Caco-2 (cell line): ENCODE measurements around the gene CECR2. TPM values are rescaled to one million over a fixed set of nuclear protein-coding genes. Genes with fewer than 3 reads are reported as not detected.

Experiments
- BruUV-seq: library from RNA; stranded (reverse); fragments of 400-500 nt; replicated peaks from 2 replicates; lab custom pipeline; 2021; lab: Mats Ljungman, UMichigan
- CTCF ChIA-PET: fragments of 300-600 bp; sonication (Branson Sonifier 250); formaldehyde crosslinking; loops from one replicate; lab custom pipeline; 2022; ENCODE audit warnings: antibody characterized with exemption; lab: Charles Lee
- POLR2A ChIA-PET: fragments of 300-600 bp; sonication (Branson Sonifier 250); formaldehyde crosslinking; loops from one replicate; lab custom pipeline; 2022; ENCODE audit warnings: antibody characterized with exemption; lab: Charles Lee
- DNase-seq, 2 experiments: peaks; one replicate each; pipeline versions ENCODE4 v3.0.0 to v3.0.0-alpha.2; 2020 to 2022
- H3K27me3 ChIP-seq: replicated peaks from 2 replicates; pipeline ENCODE4 v1.6.0; 2011; ENCODE audit warnings: low read length; ENCODE audit not compliant: control insufficient read depth, insufficient read depth
- H3K36me3 ChIP-seq: 2 replicates; pipeline ENCODE4 v1.5.1; 2011; ENCODE audit warnings: low read length; ENCODE audit not compliant: control insufficient read depth, insufficient read depth
- H3K4me1 ChIP-seq: fragments of 250-450 bp; sonication (Bioruptor Pico); 2 replicates; pipeline ENCODE4 v1.5.1; 2020; ENCODE audit warnings: mild to moderate bottlenecking
- H3K4me3 ChIP-seq: 2 replicates; pipeline ENCODE4 v1.5.1; 2011; ENCODE audit warnings: low read depth, mild to moderate bottlenecking, control low read depth, low read length
- H3K9me3 ChIP-seq: fragments of 250-450 bp; sonication (Bioruptor Pico); 2 replicates; pipeline ENCODE4 v1.5.1; 2020; ENCODE audit warnings: mild to moderate bottlenecking, moderate library complexity
- H3K27ac Mint-ChIP-seq: one replicate; pipeline ENCODE4 v1.8.0; 2022; ENCODE audit warnings: mixed read lengths; ENCODE audit not compliant: unreplicated experiment
- H3K27me3 Mint-ChIP-seq: one replicate; pipeline ENCODE4 v1.8.0; 2022; ENCODE audit warnings: mixed read lengths; ENCODE audit not compliant: insufficient read depth, unreplicated experiment
- H3K36me3 Mint-ChIP-seq: one replicate; pipeline ENCODE4 v1.8.0; 2022; ENCODE audit warnings: mild to moderate bottlenecking, mixed read lengths; ENCODE audit not compliant: insufficient read depth, unreplicated experiment
- H3K4me1 Mint-ChIP-seq: one replicate; pipeline ENCODE4 v1.8.0; 2022; ENCODE audit warnings: low read depth, mixed read lengths; ENCODE audit not compliant: unreplicated experiment
- H3K4me3 Mint-ChIP-seq: one replicate; pipeline ENCODE4 v1.8.0; 2022; ENCODE audit warnings: mild to moderate bottlenecking, moderate library complexity, mixed read lengths; ENCODE audit not compliant: unreplicated experiment
- H3K9me3 Mint-ChIP-seq: one replicate; pipeline ENCODE4 v1.8.0; 2022; ENCODE audit warnings: mixed read lengths; ENCODE audit not compliant: unreplicated experiment
- CTCF ChIP-seq, 2 experiments: fragments of 200-600 bp in 1 of 2; IDR thresholded peaks; 1 replicate in 1 of 2; 2 replicates in 1 of 2; pipeline versions ENCODE4 v1.5.1 to v1.8.0; 2011 to 2022; ENCODE audit warnings: antibody characterized with exemption in 1 of 2, control low read depth in 1 of 2, inconsistent platforms in 1 of 2, low read depth in 1 of 2, low read length in 1 of 2, mild to moderate bottlenecking in 1 of 2, moderate library complexity in 1 of 2; ENCODE audit not compliant: insufficient read depth in 1 of 2, severe bottlenecking in 1 of 2, unreplicated experiment in 1 of 2
- intact Hi-C: fragments of 100-400 bp; cut with micrococcal nuclease; formaldehyde crosslinking; loops from one replicate; pipeline ENCODE4 v1.10.0; 2022; ENCODE audit not compliant: unreplicated experiment
- total RNA-seq: library from RNA; stranded (reverse); gene quantifications from 2 replicates; pipeline ENCODE4 v1.2.3, GENCODE V29; 2022

The CECR2 gene
- total RNA-seq, 1 experiment from 2014 or later = 1.1 TPM

GRCh38 chr22:17589810-17590375, 220.6 kb downstream of the CECR2 start:
- no peak for DNase-seq
- H3K9me3 Mint-ChIP-seq = no peaks in the 10 kb centered on the region
- H3K36me3 Mint-ChIP-seq = peaks cover 55% of the 10 kb centered on the region
- ChIA-PET POLR2A (no interaction called here), CTCF (no interaction called here)
- Histone ChIP-seq H3K27me3 (no peaks in the 10 kb centered on the region), H3K36me3 (no peaks in the 10 kb centered on the region; the same call in 1 of the 2 replicates), H3K9me3 (no peaks in the 10 kb centered on the region), H3K4me3 (no peak overlapping the region), H3K4me1 (no peaks in the 10 kb centered on the region)
- H3K27me3 Mint-ChIP-seq = no peaks in the 10 kb centered on the region
- intact Hi-C loops = no loop called here
- BruUV-seq = no TSS peak
- no peak overlapping the region for H3K4me3 Mint-ChIP-seq
- H3K4me1 Mint-ChIP-seq = no peaks in the 10 kb centered on the region
- no peak for TF ChIP-seq CTCF (IDR thresholded peaks at IDR 0.05; ENCODE audit: insufficient read depth in 1 of 2, low read depth in 1 of 2, low read length in 1 of 2, severe bottlenecking in 1 of 2, unreplicated experiment in 1 of 2)
- peak overlapping the region; percentile 46 for H3K27ac Mint-ChIP-seq

GRCh38 chr22:17590586-17590985, 221.3 kb downstream of the CECR2 start:
- TF ChIP-seq CTCF (IDR thresholded peaks at IDR 0.05; ENCODE audit: insufficient read depth in 1 of 2, low read depth in 1 of 2, low read length in 1 of 2, severe bottlenecking in 1 of 2, unreplicated experiment in 1 of 2) = no peak
- DNase-seq = no peak
- peaks cover 61% of the 10 kb centered on the region for H3K36me3 Mint-ChIP-seq
- no peaks in the 10 kb centered on the region for H3K9me3 Mint-ChIP-seq
- H3K4me3 ChIP-seq = no peak overlapping the region
- no peaks in the 10 kb centered on the region for H3K9me3 ChIP-seq
- H3K4me3 Mint-ChIP-seq = no peak overlapping the region
- H3K27me3 Mint-ChIP-seq = no peaks in the 10 kb centered on the region
- H3K27ac Mint-ChIP-seq = no peak overlapping the region
- intact Hi-C loops = no loop called here
- H3K4me1 ChIP-seq = no peaks in the 10 kb centered on the region
- CTCF ChIA-PET = no interaction called here
- peaks cover 1% of the 10 kb centered on the region; the same call in 1 of the 2 replicates for H3K36me3 ChIP-seq
- no TSS peak for BruUV-seq
- no peaks in the 10 kb centered on the region for H3K4me1 Mint-ChIP-seq
- POLR2A ChIA-PET = no interaction called here
- H3K27me3 ChIP-seq = no peaks in the 10 kb centered on the region

- Mint-ChIP-seq H3K4me3 (no peak overlapping the region), H3K27ac (no peak overlapping the region), H3K4me1 (peaks cover under 1% of the 10 kb centered on the region), H3K9me3 (no peaks in the 10 kb centered on the region), H3K36me3 (peaks cover 78% of the 10 kb centered on the region), H3K27me3 (no peaks in the 10 kb centered on the region)
- TSS peak; percentile 54 for BruUV-seq
- CTCF ChIA-PET = no interaction called here
- no peak for DNase-seq
- Histone ChIP-seq H3K4me3 (no peak overlapping the region), H3K36me3 (peaks cover 4% of the 10 kb centered on the region), H3K4me1 (peaks cover under 1% of the 10 kb centered on the region), H3K27me3 (no peaks in the 10 kb centered on the region), H3K9me3 (no peaks in the 10 kb centered on the region)
- intact Hi-C loops = no loop called here
- no peak for TF ChIP-seq CTCF (IDR thresholded peaks at IDR 0.05; ENCODE audit: insufficient read depth in 1 of 2, low read depth in 1 of 2, low read length in 1 of 2, severe bottlenecking in 1 of 2, unreplicated experiment in 1 of 2)
- POLR2A ChIA-PET = no interaction called here
Observed at GRCh38 chr22:17592201-17592600, 222.9 kb downstream of the CECR2 start.
